Endodermal cell (in vitro differentiated cells): ENCODE measurements around the gene C15orf61. TPM values are rescaled to one million over a fixed set of nuclear protein-coding genes. Genes with fewer than 3 reads are reported as not detected.

Experiments
- DNase-seq: peaks from one replicate; pipeline ENCODE4 v3.0.0-alpha.2; 2017
- H3K27ac ChIP-seq: 2 replicates; pipeline ENCODE4 v1.5.1; 2013; ENCODE audit warnings: mild to moderate bottlenecking, low read depth, low read length, moderate library complexity
- H3K27me3 ChIP-seq: 2 replicates; pipeline ENCODE4 v1.6.1; 2013; ENCODE audit warnings: mild to moderate bottlenecking, low read length, moderate library complexity; ENCODE audit not compliant: insufficient read depth, control insufficient read depth, poor library complexity, severe bottlenecking
- H3K36me3 ChIP-seq: 2 replicates; pipeline ENCODE4 v1.7.0; 2013; ENCODE audit warnings: mild to moderate bottlenecking, low read length, moderate library complexity; ENCODE audit not compliant: control insufficient read depth, insufficient read depth
- H3K4me1 ChIP-seq: one replicate; pipeline ENCODE4 v1.7.0; 2013; ENCODE audit warnings: low read length; ENCODE audit not compliant: control insufficient read depth, insufficient read depth
- H3K4me3 ChIP-seq: 2 replicates; pipeline ENCODE4 v1.5.1; 2013; ENCODE audit warnings: mild to moderate bottlenecking, low read length, moderate library complexity
- H3K9ac ChIP-seq: 2 replicates; pipeline ENCODE4 v1.6.1; 2013; ENCODE audit warnings: mild to moderate bottlenecking, low read length, moderate library complexity; ENCODE audit not compliant: poor library complexity, severe bottlenecking; ENCODE audit errors: extremely low read depth
- H3K9me3 ChIP-seq: 2 replicates; pipeline ENCODE4 v1.6.1; 2013; ENCODE audit warnings: mild to moderate bottlenecking, low read length, moderate library complexity; ENCODE audit not compliant: control insufficient read depth
- H3K27ac Mint-ChIP-seq: 2 replicates; pipeline ENCODE4 v1.8.0; 2020; ENCODE audit warnings: mixed read lengths
- H3K27me3 Mint-ChIP-seq: 2 replicates; pipeline ENCODE4 v1.8.0; 2021; ENCODE audit warnings: mild to moderate bottlenecking, mixed read lengths; ENCODE audit not compliant: insufficient read depth
- H3K36me3 Mint-ChIP-seq: 2 replicates; pipeline ENCODE4 v1.8.0; 2020; ENCODE audit warnings: low read depth, mixed read lengths
- H3K4me1 Mint-ChIP-seq: 2 replicates; pipeline ENCODE4 v1.8.0; 2020; ENCODE audit warnings: mixed read lengths
- H3K4me3 Mint-ChIP-seq: 2 replicates; pipeline ENCODE4 v1.8.0; 2020; ENCODE audit warnings: mild to moderate bottlenecking, moderate library complexity, mixed read lengths
- H3K9me3 Mint-ChIP-seq: 2 replicates; pipeline ENCODE4 v1.8.0; 2020; ENCODE audit warnings: mild to moderate bottlenecking, mixed read lengths
- WGBS, 2 experiments: methylation state at CpG; one replicate each; pipeline versions ENCODE4 v1.1.5 to v1.1.7; 2013; ENCODE audit warnings: missing lambda C conversion rate in 2 of 2, mixed read lengths in 1 of 2; ENCODE audit not compliant: insufficient coverage in 1 of 2, insufficient read length in 1 of 2; 5-methylcytosine and 5-hydroxymethylcytosine counted together
- total RNA-seq, 2 donors: library from RNA; stranded (reverse); fragmentation: NEBNext Ultra II Directional in 1 of 2; extraction: Animal tissue kit (Norgen Biotek cat#: 25700) in 1 of 2; gene quantifications; 2 replicates in 1 of 2; 3 replicates in 1 of 2; pipeline ENCODE4 v1.2.1, GENCODE V29; 2021
- TF ChIP-seq, protein P1 (sequence below): fragments of 200-600 bp; sonication (generic); conservative IDR thresholded peaks from 2 replicates; pipeline ENCODE4 v1.5.0; 2021; ENCODE audit warnings: antibody characterized with exemption, mild to moderate bottlenecking

The C15orf61 gene
- total RNA-seq, 2 donors from 2014 or later: 3.0 to 3.2 TPM

DNA sequence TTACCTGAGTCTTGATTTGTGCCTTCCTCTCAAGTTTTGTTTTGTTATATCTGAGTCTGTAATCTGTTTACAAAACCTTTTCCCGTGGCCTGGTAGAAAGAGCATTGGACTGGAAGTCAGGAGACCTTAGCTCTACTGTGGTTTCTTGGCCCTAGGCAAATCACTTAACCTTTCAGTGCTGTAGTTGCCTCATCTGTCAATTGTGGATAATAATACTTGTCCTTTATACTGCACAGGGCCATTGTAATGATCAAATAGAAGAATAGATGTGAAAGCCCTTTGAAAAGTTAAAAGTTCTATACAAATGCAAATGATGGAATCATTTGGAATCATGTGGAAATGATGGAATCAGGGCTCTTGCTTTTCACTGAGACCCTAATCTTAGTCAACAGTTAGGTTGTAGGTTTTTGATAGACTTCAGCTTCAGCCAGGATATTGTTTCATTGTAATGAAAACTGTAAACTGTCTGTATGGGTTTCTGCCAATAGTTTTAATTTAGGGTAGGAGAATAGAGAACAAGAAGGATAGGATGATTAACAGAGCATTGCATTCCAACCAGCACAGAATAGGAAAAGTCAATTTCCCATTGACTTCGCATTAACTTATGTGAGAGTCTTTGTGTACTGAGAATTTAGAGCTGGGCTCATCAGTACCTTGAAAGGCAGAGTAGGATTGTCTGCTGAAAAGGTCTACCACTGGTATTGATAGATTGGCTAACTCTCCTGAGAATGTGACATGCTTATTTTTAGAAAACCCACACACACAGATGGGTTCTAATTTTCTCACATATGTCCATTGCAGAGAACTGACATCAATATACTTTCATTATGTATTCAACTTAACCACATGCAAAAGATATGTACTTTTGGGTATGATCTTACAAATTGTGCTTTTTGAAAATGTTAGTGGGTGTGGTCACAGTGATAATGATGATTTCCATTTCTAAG lies 43.4 kb downstream of the C15orf61 start:
- peaks cover 6% of the 10 kb centered on the region for H3K36me3 Mint-ChIP-seq
- peaks cover 9% of the 10 kb centered on the region for H3K4me1 Mint-ChIP-seq
- TF ChIP-seq, protein P1, sequence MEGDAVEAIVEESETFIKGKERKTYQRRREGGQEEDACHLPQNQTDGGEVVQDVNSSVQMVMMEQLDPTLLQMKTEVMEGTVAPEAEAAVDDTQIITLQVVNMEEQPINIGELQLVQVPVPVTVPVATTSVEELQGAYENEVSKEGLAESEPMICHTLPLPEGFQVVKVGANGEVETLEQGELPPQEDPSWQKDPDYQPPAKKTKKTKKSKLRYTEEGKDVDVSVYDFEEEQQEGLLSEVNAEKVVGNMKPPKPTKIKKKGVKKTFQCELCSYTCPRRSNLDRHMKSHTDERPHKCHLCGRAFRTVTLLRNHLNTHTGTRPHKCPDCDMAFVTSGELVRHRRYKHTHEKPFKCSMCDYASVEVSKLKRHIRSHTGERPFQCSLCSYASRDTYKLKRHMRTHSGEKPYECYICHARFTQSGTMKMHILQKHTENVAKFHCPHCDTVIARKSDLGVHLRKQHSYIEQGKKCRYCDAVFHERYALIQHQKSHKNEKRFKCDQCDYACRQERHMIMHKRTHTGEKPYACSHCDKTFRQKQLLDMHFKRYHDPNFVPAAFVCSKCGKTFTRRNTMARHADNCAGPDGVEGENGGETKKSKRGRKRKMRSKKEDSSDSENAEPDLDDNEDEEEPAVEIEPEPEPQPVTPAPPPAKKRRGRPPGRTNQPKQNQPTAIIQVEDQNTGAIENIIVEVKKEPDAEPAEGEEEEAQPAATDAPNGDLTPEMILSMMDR: no peak
- DNase-seq: no peak
- no peaks in the 10 kb centered on the region for H3K27me3 Mint-ChIP-seq
- H3K9me3 ChIP-seq: peaks cover 5% of the 10 kb centered on the region
- no peaks in the 10 kb centered on the region for H3K36me3 ChIP-seq
- 63 to 92% methylated on average over 2 of the region's 2 CpGs for WGBS, 2 experiments
- no peak overlapping the region for H3K27ac Mint-ChIP-seq
- no peak overlapping the region for H3K4me3 Mint-ChIP-seq
- no peaks in the 10 kb centered on the region for H3K27me3 ChIP-seq
- no peaks in the 10 kb centered on the region for H3K4me1 ChIP-seq
- H3K9ac ChIP-seq: no peak overlapping the region
- H3K9me3 Mint-ChIP-seq: no peaks in the 10 kb centered on the region
- H3K4me3 ChIP-seq: no peak overlapping the region
- peak overlapping the region; percentile 83 for H3K27ac ChIP-seq

DNA sequence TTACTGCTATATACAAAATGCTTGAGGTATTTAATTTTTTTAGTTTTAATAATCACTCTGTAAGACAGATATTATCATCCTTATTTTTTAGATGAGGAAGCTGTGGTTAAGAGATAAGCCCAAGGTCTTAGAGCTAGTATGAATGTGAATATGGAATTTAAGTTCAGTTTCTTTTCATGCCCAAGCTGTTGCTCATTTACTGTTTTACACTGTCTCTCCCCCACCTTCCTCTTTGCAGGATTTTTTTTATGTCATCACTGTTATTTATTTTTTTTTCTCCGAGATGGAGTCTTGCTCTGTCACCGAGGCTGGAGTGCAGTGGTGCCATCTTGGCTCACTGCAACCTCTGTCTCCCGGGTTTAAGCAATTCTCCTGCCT lies 44.0 kb downstream of the C15orf61 start:
- DNase-seq: no peak
- H3K4me3 ChIP-seq: no peak overlapping the region
- no peaks in the 10 kb centered on the region for H3K36me3 ChIP-seq
- H3K9ac ChIP-seq: no peak overlapping the region
- Mint-ChIP-seq H3K4me1 (peaks cover 6% of the 10 kb centered on the region), H3K9me3 (no peaks in the 10 kb centered on the region), H3K27me3 (no peaks in the 10 kb centered on the region), H3K4me3 (no peak overlapping the region), H3K27ac (no peak overlapping the region), H3K36me3 (peaks cover 6% of the 10 kb centered on the region)
- H3K27ac ChIP-seq: peak overlapping the region; percentile 83
- 96 to 100% methylated on average over 3 of the region's 3 CpGs for WGBS, 2 experiments
- H3K4me1 ChIP-seq: no peaks in the 10 kb centered on the region
- TF ChIP-seq, protein P1: no peak
- peaks cover 5% of the 10 kb centered on the region for H3K9me3 ChIP-seq
- H3K27me3 ChIP-seq: no peaks in the 10 kb centered on the region

DNA sequence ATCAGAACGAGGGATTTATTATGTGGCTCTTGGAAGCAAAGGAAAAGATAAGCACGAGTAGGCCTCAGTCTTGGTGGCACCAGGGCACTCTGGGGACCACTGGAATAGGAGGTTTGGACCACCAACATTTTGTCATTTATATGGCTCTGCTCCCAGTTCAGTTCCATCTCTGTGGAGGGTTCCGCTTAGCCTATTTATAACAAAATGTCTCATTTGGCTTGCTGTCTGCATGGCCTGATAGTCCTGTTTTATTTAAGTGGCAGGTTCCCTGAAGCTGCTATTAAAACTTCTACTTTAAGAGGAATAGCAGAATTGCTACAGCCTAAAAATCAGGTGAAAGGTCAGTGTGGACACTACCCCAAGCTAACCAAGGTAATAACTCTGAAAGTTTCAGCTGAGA lies 48.7 kb downstream of the C15orf61 start:
- no peaks in the 10 kb centered on the region for H3K9me3 ChIP-seq
- H3K4me1 Mint-ChIP-seq: peaks cover 11% of the 10 kb centered on the region
- H3K4me1 ChIP-seq: no peaks in the 10 kb centered on the region
- peaks cover 8% of the 10 kb centered on the region for H3K36me3 Mint-ChIP-seq
- H3K4me3 Mint-ChIP-seq: no peak overlapping the region
- H3K27me3 Mint-ChIP-seq: no peaks in the 10 kb centered on the region
- no peaks in the 10 kb centered on the region for H3K27me3 ChIP-seq
- WGBS, 2 experiments: 82 to 90% methylated on average over 3 of the region's 3 CpGs
- H3K4me3 ChIP-seq: no peak overlapping the region
- no peak for DNase-seq
- H3K9me3 Mint-ChIP-seq: no peaks in the 10 kb centered on the region
- no peak overlapping the region for H3K27ac ChIP-seq
- TF ChIP-seq, protein P1: no peak
- no peaks in the 10 kb centered on the region for H3K36me3 ChIP-seq
- H3K9ac ChIP-seq: no peak overlapping the region
- H3K27ac Mint-ChIP-seq: no peak overlapping the region
